ENCODE measurements around the gene DDX11.
A peak's percentile ranks its signal among the peaks of the same experiment; 100 is the strongest.
"Not testable (repeated sequence)": the region's sequence is repeated elsewhere in the genome, so short reads cannot be mapped to it uniquely, and the experiment has no call there.

DDX11 gene

DNA sequence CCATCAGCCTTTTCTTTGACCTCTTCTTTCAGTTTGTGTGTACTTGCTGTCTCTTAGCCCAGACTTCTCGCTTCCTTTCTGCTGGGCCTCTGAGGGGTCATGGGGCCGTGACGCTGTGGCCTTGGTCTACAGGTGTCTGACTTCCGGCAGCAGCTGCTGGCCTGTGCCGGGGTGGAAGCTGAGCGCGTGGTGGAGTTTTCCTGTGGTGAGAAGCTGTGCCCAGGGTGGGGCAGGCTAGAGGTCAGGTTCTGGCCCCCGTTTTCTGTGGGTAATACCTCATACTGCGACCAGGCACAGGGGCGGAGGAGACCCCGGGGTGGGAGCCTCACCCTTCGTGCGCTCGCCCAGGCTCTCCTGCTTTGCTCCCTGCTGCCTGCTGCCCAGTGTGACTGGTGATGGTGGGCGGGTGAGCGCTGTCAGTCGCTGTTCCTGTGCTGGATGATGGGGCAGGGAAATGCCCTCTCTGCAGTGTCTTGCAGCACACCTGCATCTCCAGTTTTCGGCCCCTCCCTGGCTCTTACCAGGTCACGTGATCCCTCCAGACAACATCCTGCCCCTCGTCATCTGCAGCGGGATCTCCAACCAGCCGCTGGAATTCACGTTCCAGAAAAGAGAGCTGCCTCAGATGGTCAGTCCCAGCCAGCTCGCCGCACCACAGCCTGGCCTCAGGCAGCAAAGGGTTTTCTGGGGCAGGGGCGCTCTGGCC lies 27.0 kb downstream of the DDX11 start:
- DNase-seq, result not testable (repeated sequence)

DNA sequence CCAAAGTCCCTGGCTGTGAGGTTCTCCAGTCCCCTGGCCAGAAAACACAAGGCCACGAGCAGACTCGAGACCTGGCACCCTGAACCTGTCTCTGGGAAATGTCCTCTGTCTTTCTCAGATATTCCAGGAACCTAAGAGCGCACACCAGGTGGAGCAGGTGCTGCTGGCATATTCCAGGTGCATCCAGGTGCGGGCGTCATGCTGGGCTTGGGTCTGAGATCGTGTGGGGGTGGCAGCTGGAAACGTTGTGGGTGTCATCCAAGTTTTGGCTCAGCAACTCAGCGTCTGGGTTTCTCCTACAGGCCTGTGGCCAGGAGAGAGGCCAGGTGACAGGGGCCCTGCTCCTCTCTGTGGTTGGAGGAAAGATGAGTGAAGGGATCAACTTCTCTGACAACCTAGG lies 28.5 kb downstream of the DDX11 start:
- peak; percentile 63 for DNase-seq

DNA sequence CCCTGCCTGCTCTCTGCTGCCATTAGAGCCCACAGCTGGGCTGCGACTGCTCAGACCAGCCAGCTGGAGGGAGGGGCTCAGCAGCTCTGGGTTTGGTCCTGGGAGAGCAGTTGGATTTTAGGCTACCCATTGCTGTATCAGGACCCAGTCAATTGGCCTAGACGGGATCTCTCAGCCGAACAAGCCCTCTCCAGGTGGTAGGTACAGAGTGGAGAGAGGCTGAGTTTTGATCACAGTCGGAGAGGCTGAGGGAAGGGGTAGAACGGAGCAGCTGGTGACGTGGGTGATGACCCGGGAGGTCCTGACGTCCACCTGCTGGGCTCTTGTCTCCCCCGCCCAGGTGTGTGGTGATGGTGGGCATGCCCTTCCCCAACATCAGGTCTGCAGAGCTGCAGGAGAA lies 28.9 kb downstream of the DDX11 start:
- DNase-seq, result not testable (repeated sequence)

DNA sequence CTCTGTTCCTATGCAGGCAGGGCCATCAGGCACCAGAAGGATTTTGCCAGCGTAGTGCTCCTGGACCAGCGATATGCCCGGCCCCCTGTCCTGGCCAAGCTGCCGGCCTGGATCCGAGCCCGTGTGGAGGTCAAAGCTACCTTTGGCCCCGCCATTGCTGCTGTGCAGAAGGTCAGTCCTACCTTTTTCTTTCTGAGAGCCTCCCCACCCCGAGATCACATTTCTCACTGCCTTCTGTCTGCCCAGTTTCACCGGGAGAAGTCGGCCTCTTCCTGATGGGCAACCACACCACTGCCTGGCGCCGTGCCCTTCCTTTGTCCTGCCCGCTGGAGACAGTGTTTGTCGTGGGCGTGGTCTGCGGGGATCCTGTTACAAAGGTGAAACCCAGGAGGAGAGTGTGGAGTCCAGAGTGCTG lies 29.9 kb downstream of the DDX11 start:
- peak; percentile 82 for DNase-seq

DNA sequence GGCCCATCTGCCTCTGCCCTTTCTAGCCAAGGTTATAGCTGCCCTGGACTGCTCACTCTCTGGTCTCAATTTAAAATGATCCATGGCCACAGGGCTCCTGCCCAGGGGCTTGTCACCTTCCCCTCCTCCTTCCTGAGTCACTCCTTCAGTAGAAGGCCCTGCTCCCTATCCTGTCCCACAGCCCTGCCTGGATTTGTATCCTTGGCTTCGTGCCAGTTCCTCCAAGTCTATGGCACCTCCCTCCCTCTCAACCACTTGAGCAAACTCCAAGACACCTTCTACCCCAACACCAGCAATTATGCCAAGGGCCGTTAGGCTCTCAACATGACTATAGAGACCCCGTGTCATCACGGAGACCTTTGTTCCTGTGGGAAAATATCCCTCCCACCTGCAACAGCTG lies 30.6 kb downstream of the DDX11 start:
- not testable (repeated sequence) for DNase-seq

DNA sequence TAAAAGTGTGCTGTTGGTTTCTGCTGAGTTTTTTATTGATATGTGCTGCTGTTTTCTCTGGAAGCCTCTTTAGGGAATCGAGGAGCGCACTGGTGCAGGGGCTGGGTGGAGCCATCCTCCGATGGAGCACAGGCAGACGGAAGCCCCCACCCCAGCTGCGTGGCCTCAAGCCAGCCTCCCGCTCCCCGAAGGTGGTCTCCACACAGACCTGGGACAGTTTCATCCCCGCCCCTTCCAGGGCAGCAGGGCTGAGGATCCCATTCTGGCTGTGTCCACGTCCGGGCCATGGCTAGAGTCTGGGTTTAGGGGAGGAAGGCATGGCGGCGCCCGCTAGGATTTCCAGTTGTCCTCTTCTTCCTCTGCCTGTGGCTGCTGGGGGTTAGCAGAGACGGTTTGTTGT lies 31.1 kb downstream of the DDX11 start:
- not testable (repeated sequence) for DNase-seq

DNA sequence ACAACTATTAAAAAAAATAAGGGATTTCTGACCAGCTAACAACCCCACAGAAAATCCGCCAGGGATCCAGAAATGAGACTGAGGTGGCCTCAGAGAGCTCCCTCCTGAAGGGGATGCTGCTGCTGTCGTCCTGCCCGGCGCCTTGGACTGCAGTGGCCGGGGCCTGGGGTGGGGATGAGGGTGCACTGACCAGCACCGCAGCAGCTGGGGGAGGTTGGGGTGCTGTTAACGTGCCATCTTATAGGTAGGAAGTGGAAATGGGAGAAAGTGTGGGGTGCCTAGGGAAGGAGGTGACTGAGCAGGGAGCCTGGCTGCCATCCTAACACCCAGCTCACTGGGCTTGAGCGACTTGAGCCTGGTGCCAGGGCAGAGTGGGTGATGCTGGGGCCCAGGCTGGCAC lies 32.0 kb downstream of the DDX11 start:
- DNase-seq, result no peak

DNA sequence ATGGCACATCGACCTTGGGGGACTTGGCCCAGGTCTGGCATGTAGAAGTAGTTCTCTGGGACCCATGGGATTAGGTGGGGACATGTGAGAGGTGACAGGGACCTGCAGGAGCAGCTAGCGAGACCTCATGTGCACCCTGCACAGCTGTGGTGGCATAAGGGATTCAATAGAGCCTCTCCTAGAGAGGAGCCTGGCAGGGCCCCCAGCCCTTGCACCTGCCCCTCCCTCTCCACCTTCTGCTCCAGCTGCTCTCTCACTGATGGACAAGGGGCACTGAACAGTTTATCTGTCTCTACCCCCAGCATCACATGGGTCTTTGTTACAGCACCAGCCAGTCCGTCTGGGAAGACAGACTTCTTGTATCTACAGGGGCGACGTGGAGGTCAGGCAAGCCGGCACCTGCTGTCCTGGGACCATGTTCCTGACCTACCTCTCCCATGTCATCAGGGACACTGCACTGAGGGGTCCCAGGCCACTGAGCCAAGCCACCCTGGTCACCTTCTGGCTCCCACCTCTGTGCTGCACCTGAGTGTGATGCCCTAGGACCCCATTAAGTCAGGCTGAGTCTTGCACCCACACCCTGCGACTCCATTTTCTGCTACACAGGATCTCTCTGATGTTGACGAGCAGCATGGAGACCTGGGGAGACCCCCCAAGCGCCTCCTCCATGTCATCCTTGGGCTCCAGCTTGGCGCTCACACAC lies 32.6 kb downstream of the DDX11 start:
- no peak for DNase-seq

DNA sequence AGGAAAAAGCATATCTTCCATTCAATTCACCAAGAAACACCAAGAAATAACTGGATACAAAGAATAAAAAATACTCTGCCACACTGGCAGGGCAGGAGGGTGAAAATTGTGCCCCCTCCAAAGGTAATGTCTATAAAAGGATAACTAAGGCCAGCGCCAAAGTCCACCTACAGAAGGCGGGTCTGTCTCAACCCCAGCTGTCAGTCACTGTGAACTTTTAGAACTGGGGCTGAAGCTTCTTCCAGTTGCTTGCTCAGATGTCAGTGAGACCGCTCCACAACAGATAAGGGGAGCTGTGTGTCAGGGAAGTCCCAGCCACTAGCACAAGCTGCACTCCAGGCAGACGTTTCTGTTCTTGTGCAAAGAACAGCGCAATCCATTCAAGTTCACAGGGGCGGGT lies 36.1 kb downstream of the DDX11 start:
- DNase-seq, result not testable (repeated sequence)

DNA sequence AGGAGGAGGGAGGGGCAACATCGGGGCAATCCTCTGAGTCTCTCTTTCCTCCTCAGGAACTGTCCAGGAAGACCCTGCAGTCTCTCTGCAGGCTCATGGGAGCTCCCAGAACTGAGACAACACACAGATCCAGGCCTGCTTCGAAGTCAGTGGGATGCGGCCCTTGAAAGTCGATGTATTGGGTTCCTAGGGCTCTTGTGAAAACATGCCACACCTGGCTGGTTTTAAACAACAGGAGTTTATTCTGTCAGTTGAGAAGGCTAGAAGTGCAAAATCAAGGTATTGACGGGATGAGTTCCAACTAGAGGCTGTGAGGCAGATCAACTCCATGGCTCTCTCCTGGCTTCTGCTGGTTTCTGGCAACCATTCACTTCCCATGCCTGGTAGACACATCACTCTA lies 36.6 kb downstream of the DDX11 start:
- not testable (repeated sequence) for DNase-seq

DNA sequence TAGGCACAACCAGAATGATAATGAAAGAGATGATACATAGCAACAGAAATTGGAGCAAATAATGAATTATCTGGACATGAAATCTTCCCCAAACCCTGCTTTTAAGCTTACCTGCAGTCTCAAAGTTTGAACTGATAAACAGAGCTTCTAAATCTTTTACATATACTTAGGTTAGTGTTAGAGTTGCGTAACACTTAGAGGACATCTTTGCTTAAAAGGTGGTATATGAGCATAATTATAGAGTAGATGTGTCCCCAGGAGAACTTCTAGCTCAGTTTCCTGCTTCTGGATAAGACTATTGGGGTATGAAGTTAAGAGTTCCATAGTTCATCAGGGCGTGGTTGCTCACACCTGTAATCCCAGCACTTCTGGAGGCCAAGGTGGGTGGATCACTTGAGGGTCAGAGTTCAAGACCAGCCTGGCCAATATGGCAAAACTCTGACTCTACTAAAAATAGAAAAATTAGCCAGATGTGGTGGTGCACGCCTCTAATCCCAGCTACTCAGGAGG lies 41.5 kb downstream of the DDX11 start:
- DNase-seq, result not testable (repeated sequence)

DNA sequence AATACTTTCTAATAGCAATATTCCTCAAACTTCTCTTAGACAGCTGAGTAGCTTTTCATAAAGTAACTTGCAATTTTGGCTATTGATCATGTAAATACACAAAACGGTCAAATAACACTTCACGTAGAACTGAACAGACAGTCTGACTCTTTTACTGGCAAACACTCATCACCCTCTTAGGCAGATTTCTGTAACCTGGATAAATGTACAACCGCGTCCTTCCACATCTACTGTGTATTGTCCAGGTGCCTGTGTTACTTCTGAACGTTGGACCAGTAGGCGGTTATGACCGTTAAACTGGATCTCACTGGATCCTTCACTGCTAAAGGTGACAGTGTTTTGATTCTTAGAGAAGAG lies 43.2 kb downstream of the DDX11 start:
- DNase-seq, result not testable (repeated sequence)

DNA sequence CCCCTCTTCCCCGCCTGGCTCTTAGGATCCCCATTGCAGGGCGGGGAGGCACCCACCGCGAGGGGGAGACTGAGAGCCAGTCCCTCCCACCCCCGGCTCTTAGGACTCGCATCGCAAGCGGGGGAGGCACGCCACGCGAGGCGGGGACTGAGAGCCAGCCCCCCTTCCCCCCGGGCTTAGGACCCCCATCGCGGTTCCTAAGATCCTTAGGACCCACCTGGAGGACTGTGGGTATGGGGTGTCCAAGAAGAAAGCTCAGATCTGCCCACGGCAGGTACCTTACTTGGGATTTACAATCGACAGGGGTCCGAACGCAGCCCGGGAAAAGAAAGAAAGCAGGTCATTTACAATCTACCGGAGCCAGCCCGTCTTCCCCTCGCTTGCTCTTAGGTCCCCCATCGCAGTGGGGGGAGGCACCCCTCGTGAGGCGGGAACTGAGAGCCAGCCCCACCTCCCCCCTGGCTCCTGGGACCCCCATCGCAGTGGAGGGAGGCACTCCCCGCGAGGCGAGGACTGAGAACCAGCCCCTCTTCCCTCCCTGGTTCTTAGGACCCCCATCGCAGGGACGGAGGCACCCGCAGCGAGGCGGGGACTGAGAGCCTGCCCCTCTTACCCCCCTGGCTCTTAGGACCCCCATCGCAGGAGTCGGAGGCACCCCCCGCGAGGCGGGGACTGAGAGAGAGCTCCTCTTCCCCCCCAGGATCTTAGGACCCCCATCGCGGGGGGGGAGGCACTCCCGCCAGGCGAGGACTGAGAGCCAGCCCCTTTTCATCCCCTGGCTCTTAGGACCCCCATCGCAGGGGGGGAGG lies 43.7 kb downstream of the DDX11 start:
- DNase-seq, result peak; percentile 52

DNA sequence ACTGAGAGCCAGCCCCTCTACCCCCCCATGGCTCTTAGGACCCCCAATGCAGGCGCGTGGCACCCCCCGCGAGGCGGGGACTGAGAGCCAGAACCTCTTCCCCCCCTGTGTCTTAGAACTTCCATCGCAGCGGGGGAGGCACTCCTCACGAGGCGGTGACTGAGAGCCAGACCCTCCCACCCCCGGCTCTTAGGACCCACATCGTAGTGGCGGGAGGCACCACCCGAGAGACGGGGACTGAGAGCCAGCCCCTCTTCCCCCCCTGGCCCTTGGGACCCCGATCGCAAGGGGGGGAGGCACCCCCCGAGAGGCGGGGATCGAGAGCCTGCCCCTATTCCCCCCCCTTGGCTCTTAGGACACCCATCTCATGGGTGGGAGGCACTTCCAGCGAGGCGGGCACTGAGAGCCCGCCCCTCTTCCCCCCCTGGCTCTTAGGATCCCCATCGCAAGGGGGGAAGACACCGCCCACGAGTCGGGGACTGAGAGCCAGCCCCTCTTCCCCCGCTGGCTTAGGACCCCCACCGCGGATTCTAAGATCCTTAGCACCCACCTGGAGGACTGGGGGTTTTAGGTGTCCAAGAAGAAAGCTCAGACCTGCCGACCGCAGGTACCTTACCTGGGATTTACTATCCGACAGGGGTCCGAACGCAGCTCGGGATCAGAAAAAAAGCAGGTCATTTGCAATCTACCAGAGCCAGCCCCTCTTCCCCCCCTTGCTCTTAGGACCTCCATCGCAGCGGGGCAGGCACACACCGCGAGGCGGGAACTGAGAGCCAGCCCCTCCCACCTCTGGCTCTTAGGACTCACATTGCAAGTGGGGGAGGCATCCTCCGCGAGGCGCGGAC lies 44.9 kb downstream of the DDX11 start:
- peak; percentile 52 for DNase-seq

DNA sequence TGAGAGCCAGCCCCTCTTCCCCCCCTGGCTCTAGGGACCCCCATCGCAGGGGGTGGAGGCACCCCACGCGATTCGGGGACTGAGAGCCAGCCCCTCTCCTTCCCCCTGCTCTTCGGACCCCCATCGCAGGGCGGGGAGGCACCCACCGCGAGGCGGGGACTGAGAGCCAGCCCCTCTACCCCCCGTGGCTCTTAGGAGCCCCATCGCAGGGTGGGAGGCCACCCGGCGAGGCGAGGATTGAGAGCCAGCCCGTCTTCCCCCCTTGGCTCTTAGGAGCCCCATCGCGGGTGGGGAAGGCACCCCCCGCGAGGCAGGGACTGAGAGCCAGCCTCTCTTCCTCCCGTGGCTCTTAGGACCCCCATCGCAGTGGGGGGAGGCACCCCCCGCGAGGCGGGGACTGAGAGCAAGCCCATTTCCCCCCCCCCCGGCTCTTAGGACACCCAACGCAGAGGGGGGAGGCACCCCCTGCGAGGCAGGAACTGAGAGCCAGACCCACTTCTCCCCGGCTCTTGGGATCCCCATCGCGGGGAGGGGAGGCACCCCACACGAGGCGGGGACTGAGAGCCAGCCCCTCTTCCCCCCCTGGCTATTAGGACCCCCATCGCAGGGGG lies 45.6 kb downstream of the DDX11 start:
- DNase-seq, result peak; percentile 40

DNA sequence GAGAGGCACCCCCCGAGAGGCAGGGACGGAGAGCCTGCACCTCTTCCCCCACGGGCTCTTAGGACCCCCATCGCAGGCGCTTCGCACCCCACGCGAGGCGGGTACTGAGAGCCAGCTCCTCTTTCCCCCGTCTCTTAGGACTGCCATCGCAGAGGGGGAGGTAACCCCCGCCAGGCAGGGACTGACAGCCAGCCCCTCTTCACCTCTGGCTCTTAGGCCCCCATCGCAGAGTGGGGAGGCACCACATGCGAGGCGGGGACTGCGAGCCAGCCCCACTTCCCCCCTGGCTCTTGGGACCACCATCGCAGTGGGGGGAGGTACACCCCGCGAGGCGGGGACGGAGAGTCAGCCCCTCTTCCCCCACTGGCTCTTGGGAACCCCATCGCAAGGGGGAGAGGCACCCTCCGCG lies 46.1 kb downstream of the DDX11 start:
- no peak for DNase-seq

DNA sequence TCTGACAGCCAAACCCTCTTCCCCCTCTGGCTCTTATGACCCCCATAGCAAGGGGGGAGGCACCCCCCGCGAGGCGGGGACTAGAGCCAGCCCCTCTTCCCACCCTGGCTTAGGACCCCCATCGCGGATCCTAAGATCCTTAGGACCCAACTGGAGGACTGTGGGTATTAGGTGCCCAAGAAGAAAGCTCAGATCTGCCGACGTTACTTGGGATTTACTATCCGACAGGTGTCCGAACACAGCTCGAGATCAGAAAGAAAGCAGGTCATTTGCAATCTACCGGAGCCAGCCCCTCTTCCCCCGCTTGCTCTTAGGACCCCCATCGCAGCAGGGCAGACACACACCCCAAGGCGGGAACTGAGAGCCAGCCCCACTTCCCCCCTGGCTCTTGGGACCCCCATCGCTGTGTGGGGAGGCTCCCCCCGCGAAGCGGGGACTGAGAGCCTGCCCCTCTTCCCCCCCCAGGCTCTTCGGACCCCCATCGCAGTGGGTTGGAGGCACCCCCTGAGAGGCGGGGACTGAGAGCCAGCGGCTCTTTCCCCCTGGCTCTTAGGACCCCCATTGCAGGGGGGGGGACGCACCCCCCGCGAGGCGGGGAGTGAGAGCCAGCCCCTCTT lies 46.8 kb downstream of the DDX11 start:
- no peak for DNase-seq

DNA sequence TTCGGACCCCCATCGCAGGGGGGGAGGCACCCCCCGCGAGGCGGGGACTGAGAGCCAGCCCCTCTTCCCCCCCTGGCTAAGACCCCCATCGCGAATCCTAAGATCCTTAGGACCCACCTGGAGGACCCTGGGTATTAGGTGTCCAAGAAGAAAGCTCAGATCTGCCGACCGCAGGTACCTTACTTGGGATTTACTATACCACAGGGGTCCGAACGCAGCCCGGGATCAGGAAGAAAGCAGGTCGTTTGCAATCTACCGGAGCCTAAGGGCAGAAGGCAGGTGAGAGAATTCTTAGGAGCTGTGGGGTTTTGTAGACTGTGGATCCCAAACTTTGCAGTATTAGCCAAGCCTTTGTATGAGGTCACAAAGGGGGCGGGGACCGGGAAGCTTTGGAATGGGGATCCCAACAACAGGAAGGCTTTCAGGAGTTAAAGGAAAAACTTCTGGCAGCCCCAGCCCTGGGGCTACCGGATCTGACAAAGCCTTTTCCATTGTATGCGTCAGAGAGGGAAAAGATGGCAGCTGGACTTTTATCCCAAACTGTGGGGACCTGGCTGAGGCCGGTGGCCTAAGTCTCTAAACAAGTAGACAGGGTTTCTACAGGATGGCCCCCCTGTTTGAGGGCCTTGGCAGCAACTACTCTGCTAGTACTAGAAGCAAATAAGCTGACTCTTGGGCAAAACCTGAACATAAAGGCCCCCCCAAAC lies 47.5 kb downstream of the DDX11 start:
- not testable (repeated sequence) for DNase-seq

DNA sequence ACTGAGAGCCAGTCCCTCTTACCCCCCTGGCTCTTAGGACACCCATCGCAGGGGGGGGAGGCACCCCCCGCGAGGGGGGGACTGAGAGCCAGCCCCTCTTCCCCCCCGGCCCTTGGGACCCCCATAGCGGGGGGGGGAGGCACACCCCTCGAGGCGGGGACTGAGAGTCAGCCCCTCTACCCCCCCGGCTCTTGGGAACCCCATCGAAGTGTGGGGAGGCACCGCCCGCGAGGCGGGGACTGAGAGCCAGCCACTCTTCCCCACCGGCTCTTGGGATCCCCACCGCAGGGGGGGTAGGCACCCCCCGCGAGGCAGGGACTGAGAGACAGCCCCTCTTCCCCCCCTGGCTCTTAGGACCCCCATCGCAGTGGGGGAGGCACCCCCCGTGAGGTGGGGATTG lies 48.8 kb downstream of the DDX11 start:
- no peak for DNase-seq

DNA sequence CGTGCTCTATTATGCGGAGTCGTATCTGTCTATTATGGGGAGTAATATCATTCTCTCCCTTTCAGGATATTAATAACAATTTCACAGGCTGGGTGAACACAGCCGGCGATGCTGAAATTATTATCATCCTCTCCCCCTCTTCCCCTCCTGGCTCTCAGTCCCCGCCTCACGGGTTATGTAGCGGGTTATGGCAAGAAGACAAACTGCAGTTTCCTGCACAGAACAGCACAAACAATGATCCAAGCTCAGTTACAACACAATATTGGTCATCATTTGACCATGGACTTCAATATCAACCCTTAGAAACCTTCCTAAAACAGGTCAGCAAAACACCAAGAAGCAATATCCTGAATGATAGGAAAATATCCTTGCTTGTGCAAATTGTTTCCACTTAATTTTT lies 50.5 kb downstream of the DDX11 start:
- DNase-seq, result not testable (repeated sequence)

DNA sequence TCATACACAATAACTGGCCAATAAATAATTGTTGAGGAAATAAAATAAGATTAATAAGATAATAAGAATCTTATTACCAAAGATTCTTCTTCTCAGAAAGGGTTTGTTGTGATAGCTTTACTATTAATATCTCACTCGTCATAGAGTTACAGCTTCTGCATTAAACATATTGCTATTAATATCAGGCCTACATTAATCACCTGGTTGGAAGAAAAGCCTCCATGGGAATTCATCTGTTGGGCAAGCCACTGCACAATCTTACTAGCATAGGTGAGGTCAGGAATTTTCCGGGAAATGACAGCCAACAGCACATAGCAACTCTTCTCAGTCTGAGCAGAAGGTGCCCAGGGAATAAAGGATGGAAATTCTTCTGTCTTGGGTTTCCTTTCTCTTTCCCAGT lies 51.5 kb downstream of the DDX11 start:
- DNase-seq, result not testable (repeated sequence)
